K562 (cell line): Measurements from ENCODE around the gene SORT1. TPM values are rescaled to one million over a fixed set of nuclear protein-coding genes. Genes with fewer than 3 reads are reported as not detected.

ENCODE experiments used
- CAMTA2 ChIP-seq: fragments of 250-450 bp; sonication (Bioruptor Pico); conservative IDR thresholded peaks from 2 replicates; pipeline ENCODE4 v1.5.1; 2022
- CREM ChIP-seq: IDR thresholded peaks from 2 replicates; pipeline ENCODE4 v1.6.1; 2014; ENCODE audit warnings: antibody characterized with exemption, low read depth
- L3MBTL2 ChIP-seq: fragments of 450-650 bp; IDR thresholded peaks from 2 replicates; pipeline ENCODE4 v1.6.1; 2016; ENCODE audit warnings: mild to moderate bottlenecking, moderate library complexity
- LCOR ChIP-seq: sonication (generic); formaldehyde crosslinking; IDR thresholded peaks from 2 replicates; pipeline ENCODE4 v1.8.0; 2022; ENCODE audit warnings: mild to moderate bottlenecking, missing genetic modification reagents
- NR2C1 ChIP-seq, 2 experiments: fragments of 450-650 bp; IDR thresholded peaks; 2 replicates each; pipeline ENCODE4 v1.6.1; 2017; ENCODE audit warnings: mild to moderate bottlenecking in 2 of 2, antibody characterized with exemption in 1 of 2, inconsistent platforms in 1 of 2, missing compliant biosample characterization in 1 of 2, missing genetic modification characterization in 1 of 2
- NR3C1 ChIP-seq: sonication (generic); formaldehyde crosslinking; IDR thresholded peaks from 2 replicates; pipeline ENCODE4 v1.8.1; 2022; ENCODE audit warnings: missing genetic modification reagents
- NR4A1 ChIP-seq, 2 experiments: fragments of 250-450 bp in 1 of 2; fragments of 450-650 bp in 1 of 2; sonication (Bioruptor Pico) in 1 of 2; IDR thresholded peaks; 2 replicates each; pipeline versions ENCODE4 v1.4.0 to v1.6.1; 2016 to 2020; ENCODE audit warnings: mild to moderate bottlenecking in 2 of 2, missing compliant biosample characterization in 1 of 2, missing genetic modification characterization in 1 of 2, moderate library complexity in 1 of 2
- PHB2 ChIP-seq: fragments of 450-650 bp; IDR thresholded peaks from 2 replicates; pipeline ENCODE4 v1.6.1; 2017; ENCODE audit warnings: low read depth
- STAT5A ChIP-seq: IDR thresholded peaks from 2 replicates; pipeline ENCODE4 v1.6.1; 2012; ENCODE audit warnings: low read length, inconsistent platforms, borderline replicate concordance
- TOE1 ChIP-seq, 2 experiments: fragments of 450-650 bp in 1 of 2; sonication (generic) in 1 of 2; formaldehyde crosslinking in 1 of 2; IDR thresholded peaks; 2 replicates each; pipeline versions ENCODE4 v1.7.1 to v1.8.0; 2016 to 2022; ENCODE audit warnings: borderline replicate concordance in 2 of 2, mild to moderate bottlenecking in 2 of 2, antibody characterized with exemption in 1 of 2, inconsistent platforms in 1 of 2, low read depth in 1 of 2, missing genetic modification reagents in 1 of 2, moderate library complexity in 1 of 2
- ZFP1 ChIP-seq: fragments of 450-650 bp; formaldehyde crosslinking; IDR thresholded peaks from 2 replicates; pipeline ENCODE4 v1.4.0; 2020; ENCODE audit warnings: mild to moderate bottlenecking, mixed read lengths
- ZNF764 ChIP-seq: fragments of 250-450 bp; sonication (Bioruptor Pico); IDR thresholded peaks from 2 replicates; pipeline ENCODE4 v1.4.0; 2020; ENCODE audit warnings: low read depth, mild to moderate bottlenecking, moderate library complexity
- polyA plus RNA-seq, 8 experiments: library from polyadenylated mRNA; depleted of rRNA in 4 of 8; stranded (reverse) in 5 of 8; unstranded in 3 of 8; fragments of >200 nt; fragmentation: Nextera tagmentation in 2 of 8; fragmentation: Illumina TruSeq in 1 of 8; extraction: Ambion mirVana in 2 of 8; extraction: Trizol in 1 of 8; gene quantifications; 2 replicates each; pipeline versions ENCODE4 v1.2.1 to v1.2.3, GENCODE V29; 2011 to 2014; ENCODE audit warnings: inconsistent platforms in 1 of 8, missing spikeins in 1 of 8
- total RNA-seq, 7 experiments: library from RNA; depleted of rRNA in 6 of 7; stranded (reverse); fragments of >200 nt in 6 of 7; fragmentation: Illumina TruSeq in 2 of 7; extraction: Trizol in 2 of 7; gene quantifications; 2 replicates each; pipeline versions ENCODE4 v1.2.1 to v1.2.3, GENCODE V29; 2011 to 2021; ENCODE audit warnings: low replicate concordance in 1 of 7
- TF ChIP-seq, protein P1 (sequence below), 2 experiments: fragments of 450-650 bp; IDR thresholded peaks; 2 replicates each; pipeline ENCODE4 v1.6.1; 2016; ENCODE audit warnings: mild to moderate bottlenecking in 2 of 2, borderline replicate concordance in 1 of 2, low read depth in 1 of 2, moderate library complexity in 1 of 2
- TF ChIP-seq, protein P2 (sequence below): sonication (generic); formaldehyde crosslinking; IDR thresholded peaks from 2 replicates; pipeline ENCODE4 v1.8.1; 2022; ENCODE audit warnings: missing genetic modification reagents
- TF ChIP-seq, protein P3 (sequence below): fragments of 450-650 bp; IDR thresholded peaks from 2 replicates; pipeline ENCODE4 v1.6.1; 2016; ENCODE audit warnings: antibody characterized with exemption

Gene SORT1
- total and polyA plus RNA-seq, 9 of the 15 experiments (the other 6 are each of a cell fraction or from before 2014, with no cell fraction given), result 27.4 to 112 (median 65.0) TPM

DNA sequence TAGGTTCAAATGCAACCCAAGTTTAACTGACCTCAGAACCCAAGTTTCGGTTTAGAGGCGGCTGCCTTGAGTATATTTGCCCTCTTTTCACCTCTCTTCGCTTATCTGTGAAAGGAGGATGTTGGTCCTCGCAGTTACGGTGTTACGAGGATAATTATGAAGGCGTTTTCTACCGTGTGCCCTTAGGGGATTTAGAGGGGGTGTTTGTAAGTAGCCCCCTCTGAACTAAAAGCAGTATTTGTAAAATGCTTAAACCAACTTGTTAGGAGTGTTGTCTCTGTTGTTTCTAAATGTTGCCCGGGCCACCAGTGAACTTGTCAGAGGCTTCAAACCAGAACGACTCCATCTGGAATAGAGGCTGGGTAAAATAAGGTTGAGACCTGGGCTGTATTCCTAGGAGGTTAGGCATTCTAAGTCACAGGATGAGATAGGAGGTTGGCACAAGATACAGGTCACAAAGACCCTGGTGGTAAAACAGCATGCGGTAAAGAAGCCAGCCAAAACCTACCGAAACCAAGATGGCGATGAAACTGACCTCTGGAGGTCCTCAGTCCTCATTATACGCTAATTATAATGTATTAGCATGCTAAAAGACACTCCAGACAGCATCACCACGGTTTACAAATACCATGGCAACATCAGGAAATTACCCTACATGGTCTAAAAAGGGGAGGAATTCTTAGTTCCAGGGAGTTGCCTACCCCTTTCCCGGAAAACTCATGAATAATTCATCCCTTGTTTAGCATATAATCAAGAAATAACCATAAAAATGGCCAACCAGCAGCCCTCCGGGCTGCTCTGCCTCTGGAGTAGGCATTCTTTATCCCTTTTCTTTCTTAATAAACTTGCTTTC, 113.7 kb downstream of the SORT1 start (continued):
- 0 out of 2 replicates have a peak, but pooled peaks have one; percentile 2 for TF ChIP-seq NR3C1 (CRISPR knock-in tag)
- no peak; the same call in 1 of the 2 replicates for TF ChIP-seq LCOR (CRISPR knock-in tag)
- TF ChIP-seq NR2C1 (IDR thresholded peaks at IDR 0.05), result no peak
- TF ChIP-seq NR2C1 (tag; IDR thresholded peaks at IDR 0.05), result peak; percentile 27
- no peak for TF ChIP-seq ZNF764 (CRISPR knock-in tag)
- TF ChIP-seq, protein P1, sequence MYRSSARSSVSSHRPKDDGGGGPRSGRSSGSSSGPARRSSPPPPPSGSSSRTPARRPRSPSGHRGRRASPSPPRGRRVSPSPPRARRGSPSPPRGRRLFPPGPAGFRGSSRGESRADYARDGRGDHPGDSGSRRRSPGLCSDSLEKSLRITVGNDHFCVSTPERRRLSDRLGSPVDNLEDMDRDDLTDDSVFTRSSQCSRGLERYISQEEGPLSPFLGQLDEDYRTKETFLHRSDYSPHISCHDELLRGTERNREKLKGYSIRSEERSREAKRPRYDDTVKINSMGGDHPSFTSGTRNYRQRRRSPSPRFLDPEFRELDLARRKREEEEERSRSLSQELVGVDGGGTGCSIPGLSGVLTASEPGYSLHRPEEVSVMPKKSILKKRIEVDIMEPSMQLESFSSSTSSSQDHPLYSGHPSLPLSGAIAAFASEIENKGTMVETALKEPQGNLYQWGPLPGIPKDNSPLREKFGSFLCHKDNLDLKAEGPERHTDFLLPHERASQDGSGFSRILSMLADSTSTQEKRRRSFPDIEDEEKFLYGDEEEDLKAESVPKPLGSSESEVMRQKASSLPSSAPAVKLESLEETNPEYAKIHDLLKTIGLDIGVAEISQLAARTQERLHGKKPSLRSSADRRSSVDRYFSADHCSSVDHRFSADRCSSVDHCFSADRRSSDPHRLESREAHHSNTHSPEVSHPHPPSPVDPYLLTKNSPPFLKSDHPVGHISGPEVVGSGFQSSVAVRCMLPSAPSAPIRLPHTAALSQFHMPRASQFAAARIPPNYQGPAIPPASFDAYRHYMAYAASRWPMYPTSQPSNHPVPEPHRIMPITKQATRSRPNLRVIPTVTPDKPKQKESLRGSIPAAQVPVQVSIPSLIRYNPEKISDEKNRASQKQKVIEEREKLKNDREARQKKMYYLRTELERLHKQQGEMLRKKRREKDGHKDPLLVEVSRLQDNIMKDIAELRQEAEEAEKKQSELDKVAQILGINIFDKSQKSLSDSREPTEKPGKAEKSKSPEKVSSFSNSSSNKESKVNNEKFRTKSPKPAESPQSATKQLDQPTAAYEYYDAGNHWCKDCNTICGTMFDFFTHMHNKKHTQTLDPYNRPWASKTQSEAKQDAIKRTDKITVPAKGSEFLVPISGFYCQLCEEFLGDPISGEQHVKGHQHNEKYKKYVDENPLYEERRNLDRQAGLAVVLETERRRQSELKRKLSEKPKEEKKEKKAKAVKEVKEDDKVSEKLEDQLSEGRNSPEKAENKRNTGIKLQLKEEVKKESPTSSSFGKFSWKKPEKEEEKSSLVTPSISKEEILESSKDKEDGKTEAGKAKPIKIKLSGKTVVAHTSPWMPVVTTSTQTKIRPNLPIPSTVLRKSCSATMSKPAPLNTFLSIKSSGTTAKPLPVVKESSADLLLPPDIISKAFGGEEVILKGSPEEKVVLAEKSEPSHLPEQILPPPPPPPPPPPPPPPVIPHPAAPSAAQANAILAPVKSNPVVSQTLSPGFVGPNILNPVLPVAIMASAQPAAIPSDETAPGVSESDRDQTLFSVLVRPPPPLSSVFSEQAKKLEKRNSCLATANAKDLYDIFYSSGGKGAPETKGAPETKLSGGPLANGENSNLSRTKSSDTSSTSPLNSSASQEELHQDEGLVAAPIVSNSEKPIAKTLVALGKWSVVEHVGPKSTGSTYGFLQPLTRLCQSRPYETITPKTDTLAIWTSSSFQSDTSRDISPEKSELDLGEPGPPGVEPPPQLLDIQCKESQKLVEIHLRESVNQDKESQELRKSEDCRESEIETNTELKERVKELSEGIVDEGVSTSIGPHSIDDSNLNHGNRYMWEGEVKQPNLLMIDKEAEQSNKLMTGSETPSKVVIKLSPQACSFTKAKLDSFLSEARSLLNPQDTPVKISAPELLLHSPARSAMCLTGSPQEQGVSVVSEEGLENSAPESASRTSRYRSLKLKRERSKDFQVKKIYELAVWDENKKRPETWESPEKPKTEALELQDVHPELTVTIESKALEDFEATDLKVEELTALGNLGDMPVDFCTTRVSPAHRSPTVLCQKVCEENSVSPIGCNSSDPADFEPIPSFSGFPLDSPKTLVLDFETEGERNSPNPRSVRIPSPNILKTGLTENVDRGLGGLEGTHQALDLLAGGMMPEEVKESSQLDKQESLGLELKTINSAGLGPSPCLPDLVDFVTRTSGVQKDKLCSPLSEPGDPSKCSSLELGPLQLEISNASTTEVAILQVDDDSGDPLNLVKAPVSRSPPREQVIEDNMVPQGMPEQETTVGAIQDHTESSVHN (IDR thresholded peaks at IDR 0.05; ENCODE audit: borderline replicate concordance in 1 of 2, low read depth in 1 of 2), result 0 out of 4 replicates have a peak, but pooled peaks of 1 of the 2 experiments have one; percentile 33
- no peak for TF ChIP-seq CAMTA2 (CRISPR knock-in tag)
- no peak for TF ChIP-seq NR4A1 (CRISPR knock-in tag; IDR thresholded peaks at IDR 0.05)
- no peak for TF ChIP-seq NR4A1 (tag; IDR thresholded peaks at IDR 0.05)
- TF ChIP-seq STAT5A, result no peak
- TF ChIP-seq, protein P2, sequence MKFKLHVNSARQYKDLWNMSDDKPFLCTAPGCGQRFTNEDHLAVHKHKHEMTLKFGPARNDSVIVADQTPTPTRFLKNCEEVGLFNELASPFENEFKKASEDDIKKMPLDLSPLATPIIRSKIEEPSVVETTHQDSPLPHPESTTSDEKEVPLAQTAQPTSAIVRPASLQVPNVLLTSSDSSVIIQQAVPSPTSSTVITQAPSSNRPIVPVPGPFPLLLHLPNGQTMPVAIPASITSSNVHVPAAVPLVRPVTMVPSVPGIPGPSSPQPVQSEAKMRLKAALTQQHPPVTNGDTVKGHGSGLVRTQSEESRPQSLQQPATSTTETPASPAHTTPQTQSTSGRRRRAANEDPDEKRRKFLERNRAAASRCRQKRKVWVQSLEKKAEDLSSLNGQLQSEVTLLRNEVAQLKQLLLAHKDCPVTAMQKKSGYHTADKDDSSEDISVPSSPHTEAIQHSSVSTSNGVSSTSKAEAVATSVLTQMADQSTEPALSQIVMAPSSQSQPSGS (CRISPR knock-in tag), result no peak
- TF ChIP-seq, protein P3, sequence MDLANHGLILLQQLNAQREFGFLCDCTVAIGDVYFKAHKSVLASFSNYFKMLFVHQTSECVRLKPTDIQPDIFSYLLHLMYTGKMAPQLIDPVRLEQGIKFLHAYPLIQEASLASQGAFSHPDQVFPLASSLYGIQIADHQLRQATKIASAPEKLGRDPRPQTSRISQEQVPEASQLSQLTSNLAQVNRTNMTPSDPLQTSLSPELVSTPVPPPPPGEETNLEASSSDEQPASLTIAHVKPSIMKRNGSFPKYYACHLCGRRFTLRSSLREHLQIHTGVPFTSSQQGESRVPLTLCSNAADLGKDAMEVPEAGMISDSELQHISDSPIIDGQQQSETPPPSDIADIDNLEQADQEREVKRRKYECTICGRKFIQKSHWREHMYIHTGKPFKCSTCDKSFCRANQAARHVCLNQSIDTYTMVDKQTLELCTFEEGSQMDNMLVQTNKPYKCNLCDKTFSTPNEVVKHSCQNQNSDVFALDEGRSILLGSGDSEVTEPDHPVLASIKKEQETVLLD, result no peak
- TF ChIP-seq L3MBTL2, result 0 out of 2 replicates have a peak, but pooled peaks have one; percentile 3
- no peak for TF ChIP-seq CREM
- no peak for TF ChIP-seq PHB2
- TF ChIP-seq TOE1 (IDR thresholded peaks at IDR 0.05; ENCODE audit: borderline replicate concordance), result 0 out of 2 replicates have a peak, but pooled peaks have one; percentile 2
- no peak for TF ChIP-seq TOE1 (CRISPR knock-in tag; IDR thresholded peaks at IDR 0.05; ENCODE audit: borderline replicate concordance, low read depth)
- no peak for TF ChIP-seq ZFP1 (CRISPR knock-in tag)
